Effector CD8-positive, alpha-beta T cell (primary cell): ENCODE results near the gene ARL2BP.
"Not testable (repeated sequence)": the region's sequence is repeated elsewhere in the genome, so short reads cannot be mapped to it uniquely, and the experiment has no call there.

Experiments used
- DNase-seq: peaks from one replicate; lab custom pipeline; 2025; lab: John Stamatoyannopoulos, UW
- total RNA-seq, 4 experiments: gene quantifications; one replicate each; lab custom pipeline; 2026; lab: John Stamatoyannopoulos, UW

ARL2BP gene
- total RNA-seq: 64.5 to 89.9 (median 76.9) reads per million in 4 experiments

GRCh38 chr16:57244767-57245471 is at the start of gene ARL2BP:
Gene ARL2BP (plus strand): TSS chr16:57245259. CDS start chr16:57245368, 109 bp downstream.
- DNase-seq: peak; percentile 94

DNA sequence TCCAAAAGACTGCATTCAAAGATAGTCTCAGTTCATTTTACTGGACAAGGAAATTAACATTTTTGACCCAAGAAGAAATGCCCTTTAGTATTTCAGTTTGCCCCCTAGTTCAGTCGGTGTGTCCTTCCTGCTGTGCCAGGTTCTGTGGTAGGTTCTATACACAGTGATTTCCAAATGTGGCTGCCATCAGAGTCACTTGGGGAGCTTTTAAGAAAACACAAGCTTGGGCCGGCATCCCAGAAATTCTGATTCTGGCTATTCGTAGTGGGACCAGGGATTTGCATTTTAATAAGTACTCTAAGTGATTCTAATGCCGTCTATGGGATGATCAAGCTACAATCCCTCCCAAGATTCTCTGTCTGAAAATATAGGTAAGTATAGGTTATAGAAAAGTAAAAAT is 48.8 kb upstream of the ARL2BP start:
- no peak for DNase-seq

DNA sequence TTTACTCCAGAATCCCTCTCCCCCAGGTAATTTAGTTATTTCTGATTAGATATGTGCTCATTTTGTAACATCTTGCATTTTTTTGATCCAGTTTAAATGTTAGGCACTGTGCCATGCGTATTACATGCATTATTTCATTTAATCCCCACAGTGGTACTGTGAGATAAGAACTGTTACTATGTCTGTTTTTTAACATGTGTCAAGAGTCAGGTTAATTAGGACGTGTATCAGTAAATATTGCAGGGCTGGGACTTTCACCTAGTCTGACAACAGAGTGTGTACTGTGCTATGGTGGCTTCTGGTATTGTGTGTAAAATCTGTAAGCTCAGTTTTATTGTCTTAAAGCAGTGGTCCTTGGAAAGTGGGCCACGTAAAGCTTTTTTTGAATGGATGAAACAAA is 48.3 kb upstream of the ARL2BP start:
- DNase-seq: no peak

- not testable (repeated sequence) for DNase-seq
Measured at GRCh38 chr16:57200321-57200720, 44.7 kb upstream of the ARL2BP start.

- DNase-seq: not testable (repeated sequence)
Measured at GRCh38 chr16:57200926-57201325, 44.1 kb upstream of the ARL2BP start.

DNA sequence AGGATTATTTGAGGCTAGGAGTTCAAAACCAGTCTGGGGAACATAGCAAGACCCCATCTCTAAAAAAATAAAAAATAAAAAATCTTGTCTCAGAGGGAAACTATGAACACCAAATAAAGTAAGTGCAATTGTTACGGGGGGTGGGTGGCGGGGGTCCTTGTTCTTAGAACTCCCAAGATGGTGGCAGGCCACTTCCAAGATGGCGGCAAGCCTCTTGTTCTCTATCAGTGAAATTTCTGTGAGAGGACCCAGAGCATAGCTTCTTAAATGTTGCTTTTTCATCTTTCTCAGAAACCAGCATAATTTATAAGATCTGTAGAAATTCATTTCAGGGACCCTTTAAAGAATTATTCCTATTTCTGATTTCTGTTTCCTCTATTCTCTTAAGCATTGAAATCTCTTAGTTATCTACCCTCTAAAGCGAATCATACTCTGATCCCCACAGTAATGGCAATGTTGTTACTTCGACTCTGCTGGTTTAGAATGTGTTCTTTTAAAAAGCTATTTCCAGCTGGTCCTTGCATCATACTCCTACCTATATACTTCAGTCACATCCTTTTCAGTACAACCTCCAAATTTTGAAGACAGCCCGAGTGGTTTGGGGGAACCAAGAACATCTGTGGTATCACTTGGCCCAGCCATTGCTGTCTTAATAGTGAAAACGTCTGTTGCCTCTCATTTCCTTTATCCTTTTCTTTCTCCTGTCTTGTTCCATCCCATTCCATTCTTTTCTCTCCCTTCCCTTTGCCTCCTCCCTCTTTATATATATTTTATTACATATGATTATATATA is 42.8 kb upstream of the ARL2BP start:
- DNase-seq: no peak

- DNase-seq: no peak
Measured at GRCh38 chr16:57203451-57203850, 41.6 kb upstream of the ARL2BP start.

DNA sequence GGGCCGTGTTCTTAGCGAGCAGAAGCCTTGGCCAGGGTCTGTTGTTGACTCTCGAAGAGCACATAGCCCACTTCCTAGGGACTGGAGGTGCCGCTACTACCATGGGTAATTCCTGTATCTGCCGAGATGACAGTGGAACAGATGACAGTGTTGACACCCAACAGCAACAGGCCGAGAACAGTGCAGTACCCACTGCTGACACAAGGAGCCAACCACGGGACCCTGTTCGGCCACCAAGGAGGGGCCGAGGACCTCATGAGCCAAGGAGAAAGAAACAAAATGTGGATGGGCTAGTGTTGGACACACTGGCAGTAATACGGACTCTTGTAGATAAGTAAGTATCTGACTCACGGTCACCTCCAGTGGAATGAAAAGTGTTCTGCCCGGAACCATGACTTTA is 40.4 kb upstream of the ARL2BP start:
- DNase-seq: no peak

GRCh38 chr16:57208926-57209325 is 36.1 kb upstream of the ARL2BP start:
- DNase-seq: no peak

GRCh38 chr16:57209780-57210179 is 35.3 kb upstream of the ARL2BP start:
- DNase-seq: no peak

DNA sequence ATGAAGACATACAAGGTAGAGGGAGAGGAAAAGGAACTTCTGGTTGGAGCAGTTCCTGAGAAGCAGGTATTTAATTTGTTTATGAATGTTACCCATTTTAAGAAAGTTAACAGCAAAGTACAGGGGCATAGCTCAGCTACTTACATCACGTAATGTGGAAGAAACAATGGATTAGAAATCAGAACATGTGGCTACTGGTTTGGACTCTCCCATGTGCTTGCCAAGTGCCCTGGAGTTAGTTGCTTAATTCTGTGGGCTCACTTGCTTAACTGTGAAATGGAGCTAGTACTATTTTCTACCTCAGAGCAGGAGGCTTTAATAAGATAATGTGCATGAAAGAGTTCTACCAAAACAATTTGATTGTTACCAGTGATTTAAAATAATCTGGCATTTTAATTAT is 31.6 kb upstream of the ARL2BP start:
- no peak for DNase-seq

DNA sequence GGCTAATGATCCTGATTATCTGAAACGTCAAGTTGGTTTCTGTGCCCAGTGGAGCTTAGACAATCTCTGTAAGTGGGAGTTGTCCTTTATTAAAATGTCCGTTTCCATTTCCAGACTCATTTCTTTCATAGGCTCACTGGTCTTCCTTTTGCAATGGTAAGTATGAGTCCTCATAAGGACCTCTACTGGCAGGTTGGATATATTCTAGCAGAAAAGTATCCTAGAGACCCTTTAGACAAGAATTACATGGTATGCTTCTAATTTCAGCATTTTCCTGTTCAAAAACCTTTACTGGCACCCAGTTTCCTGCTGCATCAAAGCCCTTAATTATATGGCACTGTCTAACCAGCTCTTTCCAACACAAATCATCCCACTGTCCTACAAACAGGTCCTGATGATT is 28.1 kb upstream of the ARL2BP start:
- DNase-seq: no peak

DNA sequence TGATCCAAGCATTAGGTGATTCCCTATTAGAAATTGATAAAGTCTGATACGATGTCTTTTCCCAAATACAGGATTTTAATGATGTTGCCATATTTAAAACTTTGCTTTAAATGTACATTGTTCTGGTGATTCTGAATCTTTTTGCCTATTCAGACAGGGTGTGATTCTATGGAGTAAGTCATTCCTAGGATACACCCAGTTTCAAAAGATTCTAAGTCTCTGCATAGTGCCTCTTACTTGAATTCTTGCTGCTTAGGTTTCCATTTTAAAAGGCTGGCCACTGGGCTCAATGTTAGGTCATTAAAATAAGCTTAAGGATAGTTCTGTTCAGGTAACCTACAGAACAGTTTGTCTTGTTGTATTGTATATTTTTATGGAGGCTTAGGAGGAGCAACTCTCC is 22.0 kb upstream of the ARL2BP start:
- no peak for DNase-seq

- no peak for DNase-seq
Measured at GRCh38 chr16:57224651-57225335, 20.3 kb upstream of the ARL2BP start.

GRCh38 chr16:57225978-57226377 is 19.1 kb upstream of the ARL2BP start:
- no peak for DNase-seq

- no peak for DNase-seq
Measured at GRCh38 chr16:57226701-57227621, 18.1 kb upstream of the ARL2BP start.

- DNase-seq: no peak
Measured at GRCh38 chr16:57229079-57229478, 16.0 kb upstream of the ARL2BP start.

DNA sequence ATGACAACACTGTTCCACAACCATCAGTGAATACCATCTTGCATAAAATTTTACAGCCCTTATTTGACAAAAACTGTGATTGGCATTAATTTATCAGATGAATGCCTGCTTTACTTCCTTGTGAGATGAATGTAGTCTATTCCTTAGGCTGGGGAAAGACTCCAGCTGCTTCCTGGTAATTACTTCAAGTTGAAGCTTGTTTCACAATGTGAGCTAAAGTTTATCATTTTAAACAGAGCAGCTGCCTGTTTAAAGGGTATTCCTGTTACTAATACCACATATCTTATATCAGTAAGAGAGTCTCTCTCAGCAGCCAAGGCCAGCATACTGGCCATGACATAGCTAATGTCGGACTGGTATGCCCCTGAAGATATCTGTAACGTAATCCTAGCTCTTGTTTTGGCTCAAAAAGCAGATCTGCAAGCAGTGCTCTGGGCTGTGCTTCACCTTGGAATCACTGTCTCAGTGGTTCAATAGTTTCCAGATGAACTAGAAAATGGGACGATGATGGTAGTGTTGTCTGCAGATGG is 13.2 kb upstream of the ARL2BP start:
- no peak for DNase-seq

GRCh38 chr16:57233944-57234706 is 10.9 kb upstream of the ARL2BP start:
- DNase-seq: no peak

DNA sequence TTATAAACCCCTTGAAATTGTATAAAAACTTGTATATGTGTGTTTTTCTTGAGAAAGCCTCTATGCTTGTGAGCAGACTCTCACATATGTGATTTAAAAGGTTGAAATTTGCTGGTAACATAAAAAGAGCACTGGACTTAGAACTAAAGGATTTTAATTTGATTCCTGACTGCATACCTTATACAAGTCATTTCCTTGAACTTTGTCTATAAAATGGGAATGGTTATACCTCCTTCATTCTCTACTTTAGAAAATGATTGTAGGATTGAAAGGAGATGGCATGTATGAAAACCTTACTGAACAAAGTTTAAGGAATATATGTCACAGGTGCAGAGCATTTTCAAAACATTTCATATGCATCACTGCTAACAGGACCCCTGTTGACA is 10.4 kb upstream of the ARL2BP start:
- no peak for DNase-seq
